Measurements from ENCODE around the gene TYW1.
"Not testable (repeated sequence)": the region's sequence is repeated elsewhere in the genome, so short reads cannot be mapped to it uniquely, and the experiment has no call there.

The TYW1 gene

GRCh38 chr7:66995050-66995776 lies 1.4 kb upstream of the TYW1 start, which contains the start of gene SBDS:
SBDS (minus strand) TSS chr7:66995586; CDS start chr7:66995417, 169 bp downstream.
- DNase-seq = peak; percentile 99

- not testable (repeated sequence) for DNase-seq
Measured at GRCh38 chr7:67000601-67001258, 4.1 kb downstream of the TYW1 start.

- not testable (repeated sequence) for DNase-seq
Measured at GRCh38 chr7:67004145-67004544, 7.5 kb downstream of the TYW1 start.

- peak; percentile 66 for DNase-seq
Measured at GRCh38 chr7:67006965-67007364, 10.3 kb downstream of the TYW1 start.

GRCh38 chr7:67008260-67008659 lies 11.6 kb downstream of the TYW1 start:
- DNase-seq = no peak

- DNase-seq = not testable (repeated sequence)
Measured at GRCh38 chr7:67009677-67010076, 13.0 kb downstream of the TYW1 start.

- DNase-seq = not testable (repeated sequence)
Measured at GRCh38 chr7:67014076-67014622, 17.5 kb downstream of the TYW1 start.

GRCh38 chr7:67017971-67018370 lies 21.3 kb downstream of the TYW1 start:
- peak; percentile 56 for DNase-seq

GRCh38 chr7:67018940-67019339 lies 22.3 kb downstream of the TYW1 start:
- DNase-seq = no peak

GRCh38 chr7:67019562-67020390 lies 23.1 kb downstream of the TYW1 start:
- DNase-seq = peak; percentile 86

GRCh38 chr7:67021260-67021659 lies 24.6 kb downstream of the TYW1 start:
- DNase-seq = no peak

GRCh38 chr7:67022511-67022910 lies 25.9 kb downstream of the TYW1 start:
- peak; percentile 67 for DNase-seq

- DNase-seq = not testable (repeated sequence)
Measured at GRCh38 chr7:67025459-67025858, 28.8 kb downstream of the TYW1 start.

GRCh38 chr7:67031685-67032084 lies 35.1 kb downstream of the TYW1 start:
- not testable (repeated sequence) for DNase-seq

- DNase-seq = no peak
Measured at GRCh38 chr7:67033251-67033650, 36.6 kb downstream of the TYW1 start.

GRCh38 chr7:67036432-67037395 lies 40.1 kb downstream of the TYW1 start:
- peak; percentile 13 for DNase-seq

GRCh38 chr7:67040832-67041231 lies 44.2 kb downstream of the TYW1 start:
- not testable (repeated sequence) for DNase-seq

- DNase-seq = peak; percentile 61
Measured at GRCh38 chr7:67042781-67043558, 46.3 kb downstream of the TYW1 start.

GRCh38 chr7:67043559-67043930 lies 46.9 kb downstream of the TYW1 start:
- not testable (repeated sequence) for DNase-seq

- no peak for DNase-seq
Measured at GRCh38 chr7:67045496-67045995, 48.9 kb downstream of the TYW1 start.

GRCh38 chr7:67046819-67047218 lies 50.2 kb downstream of the TYW1 start:
- DNase-seq = not testable (repeated sequence)

All from hematopoietic multipotent progenitor cell treated with erythropoietin and hydrocortisone succinate and interleukin-3 and kit ligand, for 6 days (in vitro differentiated cells).